Psoas muscle (tissue), 8 donors: Measurements from ENCODE around the gene VAT1L. TPM values are rescaled to one million over a fixed set of nuclear protein-coding genes. Genes with fewer than 3 reads are reported as not detected.

ENCODE experiments used
- ATAC-seq, 4 donors: fragments of 200-7000 bp; cut with Tn5 transposase; one replicate each; pipeline ENCODE4 v1.9.1; 2020; ENCODE audit warnings: moderate library complexity in 3 of 4, mild to moderate bottlenecking in 2 of 4
- DNase-seq, 2 donors: peaks; one replicate each; pipeline ENCODE4 v3.0.0-alpha.2; 2020
- H3K27ac ChIP-seq: fragments of 200-600 bp; one replicate; pipeline ENCODE4 v1.8.0; 2022
- H3K27me3 ChIP-seq, 3 donors: fragments of 200-600 bp in 1 of 3; one replicate each; pipeline versions ENCODE4 v1.6.1 to v1.8.0; 2013 to 2022; ENCODE audit warnings: low read length in 2 of 3, mild to moderate bottlenecking in 2 of 3, moderate library complexity in 1 of 3; ENCODE audit not compliant: insufficient read depth in 3 of 3
- H3K36me3 ChIP-seq, 2 donors: fragments of 200-600 bp in 1 of 2; one replicate each; pipeline versions ENCODE4 v1.6.1 to v1.8.0; 2013 to 2022; ENCODE audit warnings: low read depth in 1 of 2, mild to moderate bottlenecking in 1 of 2, moderate library complexity in 1 of 2; ENCODE audit not compliant: insufficient read depth in 1 of 2
- H3K4me1 ChIP-seq: fragments of 200-600 bp; one replicate; pipeline ENCODE4 v1.8.0; 2022
- H3K4me3 ChIP-seq: fragments of 200-600 bp; one replicate; pipeline ENCODE4 v1.8.0; 2022; ENCODE audit warnings: mild to moderate bottlenecking
- H3K9me3 ChIP-seq: fragments of 200-600 bp; one replicate; pipeline ENCODE4 v1.8.0; 2022
- CTCF ChIP-seq: fragments of 200-600 bp; IDR thresholded peaks from one replicate; pipeline ENCODE4 v1.8.0; 2022; ENCODE audit warnings: antibody characterized with exemption
- WGBS, 3 donors: extraction: QIAGEN DNeasy Blood & Tissue Kit; methylation state at CpG; one replicate each; pipeline versions ENCODE4 v1.1.6 to v1.1.7; 2013; 5-methylcytosine and 5-hydroxymethylcytosine counted together
- intact Hi-C, 2 donors: fragments of 100-400 bp; cut with DNase I; formaldehyde crosslinking; loops; one replicate each; pipeline versions ENCODE4 v1.11.0 to v1.14.2; 2022
- polyA plus RNA-seq, 3 donors: library from polyadenylated mRNA; stranded (reverse); fragments of 200-250 nt; gene quantifications; one replicate each; pipeline ENCODE4 v1.2.3, GENCODE V29; 2013
- total RNA-seq, 4 donors: library from RNA; stranded (reverse); fragmentation: NEBNext Ultra II Directional in 2 of 4; extraction: Animal tissue kit (Norgen Biotek cat#: 25700) in 2 of 4; gene quantifications; one replicate each; pipeline versions ENCODE4 v1.2.1 to v1.2.4, GENCODE V29; 2021 to 2023
- donor health status: healthy with polysubstance abuse.
- donor health status: DM: no; HTN: no; CAD: no; lungs with moderate emphysema.
- donor health status: Bipolar disorder and iron deficiency.
- donor health status: healthy.
- donor health status: DM: yes; HTN: yes; CAD: no.
- donor health status: DM: no; HTN: no; CAD: no.
- donor health status: DM: no; HTN: no; CAD: no.
- donor health status: DM: yes; HTN: yes; CAD: no.

The VAT1L gene
- total and polyA plus RNA-seq, 7 donors, result 0.03 to 0.20 (median 0.09) TPM; not detected in 3

GRCh38 chr16:77873066-77873465 is 84.7 kb downstream of the VAT1L start:
- Histone ChIP-seq H3K27me3 (peaks cover 0 to 7% (median 0%) of the 10 kb centered on the region in 3 donors), H3K4me1 (no peaks in the 10 kb centered on the region), H3K36me3 (no peaks in the 10 kb centered on the region), H3K9me3 (no peaks in the 10 kb centered on the region), H3K4me3 (no peak overlapping the region), H3K27ac (no peak overlapping the region)
- WGBS, 3 donors, result 47 to 60% (median 55%) methylated on average over 3 of the region's 3 CpGs
- ATAC-seq, result no peak
- DNase-seq, result no peak
- intact Hi-C loops, result no loop called here
- no peak for TF ChIP-seq CTCF

GRCh38 chr16:77874347-77874746 is 86.0 kb downstream of the VAT1L start:
- H3K27me3 ChIP-seq, result peaks cover 0 to under 1% (median 0%) of the 10 kb centered on the region in 3 donors
- H3K4me1 ChIP-seq, result no peaks in the 10 kb centered on the region
- intact Hi-C loops, result no loop called here
- WGBS, 3 donors, result 84 to 91% (median 85%) methylated on average over 1 of the region's 1 CpG
- no peak overlapping the region for H3K27ac ChIP-seq
- DNase-seq (no peak), ATAC-seq (no peak)
- H3K4me3 ChIP-seq, result no peak overlapping the region
- no peaks in the 10 kb centered on the region for H3K36me3 ChIP-seq
- no peaks in the 10 kb centered on the region for H3K9me3 ChIP-seq
- TF ChIP-seq CTCF, result no peak

DNA sequence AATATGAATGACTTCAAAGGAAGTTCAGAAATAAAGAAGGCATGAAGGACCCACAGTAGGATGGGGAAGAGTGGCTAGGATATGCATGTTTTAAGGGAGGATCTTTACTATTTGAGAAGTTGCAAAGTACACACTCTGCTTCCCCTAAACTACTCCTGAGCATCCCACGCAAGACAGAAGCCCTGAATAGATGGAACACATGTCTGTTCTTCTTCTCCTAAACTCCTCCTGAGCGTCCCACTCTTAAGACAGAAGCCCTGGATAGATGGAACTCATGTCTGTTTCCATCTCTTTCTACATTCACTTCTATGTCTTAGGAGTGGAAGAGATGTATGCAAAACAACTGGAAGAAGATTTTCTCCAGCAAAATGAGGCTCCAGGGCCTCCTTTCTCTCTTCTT is 88.4 kb downstream of the VAT1L start:
- Histone ChIP-seq H3K4me1 (no peaks in the 10 kb centered on the region), H3K36me3 (no peaks in the 10 kb centered on the region), H3K4me3 (no peak overlapping the region), H3K27me3 (no peaks in the 10 kb centered on the region), H3K27ac (no peak overlapping the region), H3K9me3 (no peaks in the 10 kb centered on the region)
- intact Hi-C loops, result no loop called here
- no peak for TF ChIP-seq CTCF
- no peak for ATAC-seq
- 91% methylated on average over 2 of the region's 2 CpGs for WGBS, 3 donors
- DNase-seq, result no peak

DNA sequence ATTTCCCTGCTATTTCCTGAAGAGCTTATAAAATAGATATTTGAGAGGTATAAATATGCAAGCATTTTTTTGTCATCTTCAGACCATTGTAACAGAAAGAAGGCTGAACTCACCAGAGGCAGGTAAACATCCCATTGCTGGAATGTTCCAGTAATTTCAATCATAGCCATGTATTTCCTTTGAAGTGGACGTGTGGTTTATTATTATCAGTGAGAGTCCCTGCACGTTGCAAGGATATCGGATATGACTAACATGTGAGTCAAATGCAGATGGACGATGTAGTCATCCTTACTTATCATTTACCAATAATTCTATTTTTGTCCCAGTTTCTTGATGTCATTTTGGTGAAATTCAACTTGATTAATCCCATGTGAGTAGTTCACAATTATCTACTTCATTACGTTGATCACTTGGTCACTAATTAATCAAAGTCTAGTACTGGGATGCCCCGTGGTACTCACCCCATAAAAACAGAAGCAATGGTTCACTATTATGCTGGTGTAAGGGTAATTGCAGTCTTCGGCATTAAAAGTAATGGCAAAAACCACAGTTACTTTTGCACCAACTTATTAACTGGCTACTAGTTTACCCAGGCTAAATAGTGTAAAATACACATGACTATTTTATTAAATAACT is 89.5 kb downstream of the VAT1L start:
- intact Hi-C loops, result no loop called here
- no peak for TF ChIP-seq CTCF
- Histone ChIP-seq H3K9me3 (no peaks in the 10 kb centered on the region), H3K36me3 (no peaks in the 10 kb centered on the region), H3K27me3 (no peaks in the 10 kb centered on the region), H3K27ac (no peak overlapping the region), H3K4me3 (no peak overlapping the region), H3K4me1 (no peaks in the 10 kb centered on the region)
- ATAC-seq, result no peak
- 76 to 84% (median 80%) methylated on average over 7 of the region's 7 CpGs for WGBS, 3 donors
- no peak for DNase-seq
